Endothelial cell of umbilical vein (primary cell): ENCODE data around the gene MEIOB.

Source experiments
- CTCF ChIP-seq, 2 donors: IDR thresholded peaks; 1 replicate in 1 of 2; 2 replicates in 1 of 2; pipeline ENCODE4 v1.5.1; 2011; ENCODE audit warnings: low read length in 2 of 2, mild to moderate bottlenecking in 2 of 2, moderate library complexity in 2 of 2, control low read depth in 1 of 2, inconsistent platforms in 1 of 2, low read depth in 1 of 2; ENCODE audit not compliant: insufficient read depth in 1 of 2; ENCODE audit errors: extremely low read depth in 1 of 2
- JUN ChIP-seq: IDR thresholded peaks from 2 replicates; pipeline ENCODE4 v1.6.1; 2011; ENCODE audit warnings: borderline replicate concordance, low read depth; ENCODE audit not compliant: insufficient read length, insufficient read depth
- MAX ChIP-seq: IDR thresholded peaks from 2 replicates; pipeline ENCODE4 v1.6.1; 2011; ENCODE audit not compliant: insufficient read depth, insufficient read length
- POLR2A ChIP-seq: IDR thresholded peaks from 2 replicates; pipeline ENCODE4 v1.6.1; 2012; ENCODE audit warnings: low read depth, mild to moderate bottlenecking, control low read depth, low read length

- TF ChIP-seq CTCF (IDR thresholded peaks at IDR 0.05; ENCODE audit: extremely low read depth in 1 of 2, insufficient read depth in 1 of 2, low read depth in 1 of 2, low read length in 2 of 2): no peak
- TF ChIP-seq JUN: no peak
- no peak for TF ChIP-seq MAX
- no peak for TF ChIP-seq POLR2A
Measured at GRCh38 chr16:1902547-1903219, 30.7 kb upstream of the MEIOB start.
